GM23338 (cell line): ENCODE data around the gene KPNA2.

Experiments
- CREB1 ChIP-seq: fragments of 250-450 bp; sonication (Bioruptor Pico); IDR thresholded peaks from 2 replicates; pipeline ENCODE4 v1.5.0; 2020; ENCODE audit warnings: low read depth, mild to moderate bottlenecking, moderate library complexity
- CTCF ChIP-seq, 2 experiments: fragments of 200-600 bp in 1 of 2; sonication (generic) in 1 of 2; conservative IDR thresholded peaks; 2 replicates each; pipeline versions ENCODE4 v1.5.1 to v1.6.1; 2016 to 2017; ENCODE audit warnings: antibody characterized with exemption in 2 of 2, low read depth in 2 of 2, mild to moderate bottlenecking in 2 of 2, moderate library complexity in 1 of 2
- EZH2 ChIP-seq: fragments of 200-600 bp; sonication (generic); IDR thresholded peaks from one replicate; pipeline ENCODE4 v1.8.0; 2017; ENCODE audit warnings: antibody characterized with exemption, mild to moderate bottlenecking, low read depth; ENCODE audit not compliant: unreplicated experiment
- EZH2phosphoT487 ChIP-seq: fragments of 200-600 bp; sonication (generic); IDR thresholded peaks from one replicate; pipeline ENCODE4 v1.8.1; 2018; ENCODE audit warnings: antibody characterized with exemption; ENCODE audit not compliant: unreplicated experiment
- JUNB ChIP-seq: IDR thresholded peaks from one replicate; pipeline ENCODE4 v1.6.1; 2016; ENCODE audit warnings: antibody characterized with exemption; ENCODE audit not compliant: unreplicated experiment
- NANOG ChIP-seq: IDR thresholded peaks from 2 replicates; pipeline ENCODE4 v1.6.1; 2016; ENCODE audit warnings: antibody characterized with exemption, borderline replicate concordance
- POLR2AphosphoS5 ChIP-seq: IDR thresholded peaks from 2 replicates; pipeline ENCODE4 v1.6.1; 2016; ENCODE audit warnings: antibody characterized with exemption, low read depth
- ZNF114 ChIP-seq: fragments of 250-450 bp; sonication (Bioruptor Pico); IDR thresholded peaks from 2 replicates; pipeline ENCODE4 v1.5.0; 2020; ENCODE audit warnings: mild to moderate bottlenecking, moderate library complexity
- ZNF331 ChIP-seq: fragments of 250-450 bp; sonication (Bioruptor Pico); IDR thresholded peaks from 2 replicates; pipeline ENCODE4 v1.5.0; 2020; ENCODE audit warnings: low read depth, mild to moderate bottlenecking, moderate library complexity
- ZNF462 ChIP-seq: fragments of 250-450 bp; sonication (Bioruptor Pico); IDR thresholded peaks from 2 replicates; pipeline ENCODE4 v1.5.0; 2020; ENCODE audit warnings: mild to moderate bottlenecking, moderate library complexity
- TF ChIP-seq, protein P1 (sequence below): IDR thresholded peaks from one replicate; pipeline ENCODE4 v1.6.1; 2018; ENCODE audit warnings: antibody characterized with exemption; ENCODE audit not compliant: unreplicated experiment

DNA sequence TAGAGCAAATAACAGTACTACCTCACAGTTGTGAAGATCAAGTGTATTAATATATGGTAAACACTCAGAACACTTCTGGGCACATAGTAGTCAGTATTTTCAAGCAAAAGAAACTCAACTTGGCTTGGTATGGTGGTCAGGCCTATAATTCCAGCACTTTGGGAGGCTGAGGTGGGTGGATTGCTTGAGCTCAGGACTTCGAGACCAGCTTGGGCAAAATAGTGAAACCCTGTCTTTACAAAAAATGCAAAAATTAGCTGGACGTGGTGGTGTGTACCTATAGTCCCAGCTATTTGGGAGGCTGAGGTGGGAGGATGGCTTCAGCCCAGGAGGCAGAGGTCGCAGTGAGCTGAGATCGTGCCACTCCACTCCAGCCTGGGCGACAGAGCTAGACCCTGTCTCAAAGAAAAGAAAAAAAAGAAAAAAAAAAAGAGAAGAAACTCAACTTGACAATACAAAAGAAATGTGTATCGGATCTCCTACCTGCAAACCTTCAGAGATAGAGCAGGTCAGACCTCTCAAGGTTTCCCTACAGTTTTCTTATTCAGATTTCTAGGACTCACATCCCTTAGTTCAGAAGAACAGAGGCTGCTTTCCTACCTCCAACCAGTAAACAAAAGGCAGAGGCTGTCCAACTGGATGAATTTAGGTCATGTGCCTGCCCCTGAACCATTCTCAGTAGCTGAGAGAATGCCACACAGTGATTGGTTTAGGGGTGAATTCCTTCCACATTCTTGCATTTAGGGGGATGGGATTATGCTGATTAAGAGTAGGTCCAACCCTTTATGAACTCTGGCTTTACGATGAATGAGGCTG, 1.7 kb upstream of the KPNA2 start:
- TF ChIP-seq POLR2AphosphoS5 (peak; percentile 47; the same call in 1 of the 2 replicates), EZH2phosphoT487 (no peak), CTCF (conservative IDR thresholded peaks at IDR 0.05; ENCODE audit: low read depth in 2 of 2) (no peak), JUNB (no peak), EZH2 (no peak), CREB1 (no peak), ZNF462 (CRISPR knock-in tag) (peak; percentile 81), ZNF331 (CRISPR knock-in tag) (no peak), ZNF114 (CRISPR knock-in tag) (no peak), NANOG (0 out of 2 replicates have a peak, but pooled peaks have one; percentile 41)
- TF ChIP-seq, protein P1, sequence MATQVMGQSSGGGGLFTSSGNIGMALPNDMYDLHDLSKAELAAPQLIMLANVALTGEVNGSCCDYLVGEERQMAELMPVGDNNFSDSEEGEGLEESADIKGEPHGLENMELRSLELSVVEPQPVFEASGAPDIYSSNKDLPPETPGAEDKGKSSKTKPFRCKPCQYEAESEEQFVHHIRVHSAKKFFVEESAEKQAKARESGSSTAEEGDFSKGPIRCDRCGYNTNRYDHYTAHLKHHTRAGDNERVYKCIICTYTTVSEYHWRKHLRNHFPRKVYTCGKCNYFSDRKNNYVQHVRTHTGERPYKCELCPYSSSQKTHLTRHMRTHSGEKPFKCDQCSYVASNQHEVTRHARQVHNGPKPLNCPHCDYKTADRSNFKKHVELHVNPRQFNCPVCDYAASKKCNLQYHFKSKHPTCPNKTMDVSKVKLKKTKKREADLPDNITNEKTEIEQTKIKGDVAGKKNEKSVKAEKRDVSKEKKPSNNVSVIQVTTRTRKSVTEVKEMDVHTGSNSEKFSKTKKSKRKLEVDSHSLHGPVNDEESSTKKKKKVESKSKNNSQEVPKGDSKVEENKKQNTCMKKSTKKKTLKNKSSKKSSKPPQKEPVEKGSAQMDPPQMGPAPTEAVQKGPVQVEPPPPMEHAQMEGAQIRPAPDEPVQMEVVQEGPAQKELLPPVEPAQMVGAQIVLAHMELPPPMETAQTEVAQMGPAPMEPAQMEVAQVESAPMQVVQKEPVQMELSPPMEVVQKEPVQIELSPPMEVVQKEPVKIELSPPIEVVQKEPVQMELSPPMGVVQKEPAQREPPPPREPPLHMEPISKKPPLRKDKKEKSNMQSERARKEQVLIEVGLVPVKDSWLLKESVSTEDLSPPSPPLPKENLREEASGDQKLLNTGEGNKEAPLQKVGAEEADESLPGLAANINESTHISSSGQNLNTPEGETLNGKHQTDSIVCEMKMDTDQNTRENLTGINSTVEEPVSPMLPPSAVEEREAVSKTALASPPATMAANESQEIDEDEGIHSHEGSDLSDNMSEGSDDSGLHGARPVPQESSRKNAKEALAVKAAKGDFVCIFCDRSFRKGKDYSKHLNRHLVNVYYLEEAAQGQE, result no peak
